Testis (tissue), 2 donors: ENCODE results near the gene TOMM7.

Source experiments
- CTCF ChIP-seq, 3 experiments: fragments of 450-650 bp in 2 of 3; fragments of 200-600 bp in 1 of 3; sonication (generic) in 1 of 3; IDR thresholded peaks; one replicate each; pipeline ENCODE4 v1.5.1; 2016 to 2019; ENCODE audit warnings: antibody characterized with exemption in 3 of 3, mild to moderate bottlenecking in 2 of 3, moderate library complexity in 1 of 3
- POLR2A ChIP-seq: fragments of 450-650 bp; IDR thresholded peaks from one replicate; pipeline ENCODE4 v1.6.1; 2017; ENCODE audit warnings: antibody characterized with exemption, mild to moderate bottlenecking, moderate library complexity

GRCh38 chr7:22842383-22842941 is 19.8 kb upstream of the TOMM7 start:
- TF ChIP-seq CTCF (IDR thresholded peaks at IDR 0.05) (no peak), POLR2A (no peak)
